Heart right ventricle (tissue), 16 donors: ENCODE measurements around the gene PPP1R7. TPM values are rescaled to one million over a fixed set of nuclear protein-coding genes. Genes with fewer than 3 reads are reported as not detected.

Source experiments
- ATAC-seq, 8 donors: fragments of 200-7000 bp; cut with Tn5 transposase; one replicate each; pipeline ENCODE4 v1.9.1; 2020; ENCODE audit warnings: mild to moderate bottlenecking in 8 of 8, moderate library complexity in 8 of 8, moderate number of reproducible peaks in 1 of 8
- DNase-seq, 2 donors: peaks; one replicate each; pipeline ENCODE4 v3.0.0-alpha.2; 2020
- H3K27ac ChIP-seq, 10 donors: fragments of 200-600 bp; sonication (generic) in 2 of 10; one replicate each; pipeline versions ENCODE4 v1.5.0 to v1.8.0; 2020 to 2022; ENCODE audit warnings: mild to moderate bottlenecking in 3 of 10
- H3K27me3 ChIP-seq, 7 donors: fragments of 200-600 bp; one replicate each; pipeline ENCODE4 v1.8.0; 2021 to 2022; ENCODE audit warnings: mild to moderate bottlenecking in 2 of 7
- H3K36me3 ChIP-seq, 9 donors: fragments of 200-600 bp; sonication (generic) in 1 of 9; one replicate each; pipeline versions ENCODE4 v1.5.0 to v1.8.0; 2020 to 2022; ENCODE audit warnings: mild to moderate bottlenecking in 2 of 9
- H3K4me1 ChIP-seq, 9 donors: fragments of 200-600 bp; sonication (generic) in 1 of 9; one replicate each; pipeline versions ENCODE4 v1.5.0 to v1.8.0; 2020 to 2022; ENCODE audit warnings: mild to moderate bottlenecking in 4 of 9
- H3K4me3 ChIP-seq, 10 donors: fragments of 200-600 bp; sonication (generic) in 2 of 10; one replicate each; pipeline versions ENCODE4 v1.5.0 to v1.8.0; 2020 to 2022; ENCODE audit warnings: mild to moderate bottlenecking in 7 of 10, moderate library complexity in 2 of 10
- H3K9me3 ChIP-seq, 11 donors: fragments of 200-600 bp in 10 of 11; sonication (generic) in 2 of 11; one replicate each; pipeline versions ENCODE4 v1.5.0 to v1.8.0; 2013 to 2022; ENCODE audit warnings: mild to moderate bottlenecking in 2 of 11, control low read depth in 1 of 11, moderate library complexity in 1 of 11
- WGBS, 2 donors: extraction: QIAGEN DNeasy Blood & Tissue Kit; methylation state at CpG; one replicate each; pipeline ENCODE4 v1.1.7; 2013; ENCODE audit warnings: inconsistent platforms in 1 of 2; 5-methylcytosine and 5-hydroxymethylcytosine counted together
- intact Hi-C, 10 donors: fragments of 100-400 bp; cut with DNase I; formaldehyde crosslinking; loops; one replicate each; pipeline versions ENCODE4 v1.11.1 to v1.14.2; 2022
- polyA plus RNA-seq, 2 donors: library from polyadenylated mRNA; stranded (reverse); fragments of 200-250 nt; gene quantifications; one replicate each; pipeline ENCODE4 v1.2.3, GENCODE V29; 2013
- total RNA-seq, 10 donors: library from RNA; stranded (reverse); fragmentation: NEBNext Ultra II Directional in 3 of 10; extraction: Animal tissue kit (Norgen Biotek cat#: 25700) in 3 of 10; gene quantifications; one replicate each; pipeline versions ENCODE4 v1.2.1 to v1.2.4, GENCODE V29; 2021 to 2023
- TF ChIP-seq, protein P1 (sequence below), 9 donors: fragments of 200-600 bp; sonication (generic) in 2 of 9; IDR thresholded peaks; one replicate each; pipeline versions ENCODE4 v1.5.0 to v1.8.0; 2021 to 2022; ENCODE audit warnings: antibody characterized with exemption in 9 of 9, mild to moderate bottlenecking in 5 of 9, moderate library complexity in 1 of 9
- donor health status: Arrhythmogenic right ventricular cardiomyopathy.
- donor health status: ischemic (EF 13 %, LVEDD 7.1; RV severe dilation, severe dysfunction).
- donor health status: healthy with polysubstance abuse.
- donor health status: DM: no; HTN: yes; CAD: no.
- donor health status: DM: no; HTN: no; CAD: no.
- donor health status: ischemic (EF 25% LVEDD 6.9; RV normal size, moderate dysfunction).
- donor health status: ischemic (EF 25% LVEDD 5.7; RV mildly dilated, moderate dysfunction).
- donor health status: healthy.
- donor health status: DM: yes; HTN: yes; CAD: no.
- donor health status: Ischemic cardiomyopathy.
- donor health status: ischemic (EF 35%, LVEDD 5.7; RV mildly dilated, moderate dysfunction).
- donor health status: nonischemic (EF 11% LVEDD 7.7; RV severe dilation, severe dysfunction).
- donor health status: DM: yes; HTN: yes; CAD: no.
- donor health status: PGD.
- donor health status: ischemic (EF 29% LVEDD 5.4; RV normal size, mild dysfunction).
- donor health status: nonischemic (EF 23%, LVEDD 6.1; RV moderate dilation, normal function).

Gene PPP1R7
- total and polyA plus RNA-seq, 12 donors, result 64.1 to 91.3 (median 77.3) TPM

DNA sequence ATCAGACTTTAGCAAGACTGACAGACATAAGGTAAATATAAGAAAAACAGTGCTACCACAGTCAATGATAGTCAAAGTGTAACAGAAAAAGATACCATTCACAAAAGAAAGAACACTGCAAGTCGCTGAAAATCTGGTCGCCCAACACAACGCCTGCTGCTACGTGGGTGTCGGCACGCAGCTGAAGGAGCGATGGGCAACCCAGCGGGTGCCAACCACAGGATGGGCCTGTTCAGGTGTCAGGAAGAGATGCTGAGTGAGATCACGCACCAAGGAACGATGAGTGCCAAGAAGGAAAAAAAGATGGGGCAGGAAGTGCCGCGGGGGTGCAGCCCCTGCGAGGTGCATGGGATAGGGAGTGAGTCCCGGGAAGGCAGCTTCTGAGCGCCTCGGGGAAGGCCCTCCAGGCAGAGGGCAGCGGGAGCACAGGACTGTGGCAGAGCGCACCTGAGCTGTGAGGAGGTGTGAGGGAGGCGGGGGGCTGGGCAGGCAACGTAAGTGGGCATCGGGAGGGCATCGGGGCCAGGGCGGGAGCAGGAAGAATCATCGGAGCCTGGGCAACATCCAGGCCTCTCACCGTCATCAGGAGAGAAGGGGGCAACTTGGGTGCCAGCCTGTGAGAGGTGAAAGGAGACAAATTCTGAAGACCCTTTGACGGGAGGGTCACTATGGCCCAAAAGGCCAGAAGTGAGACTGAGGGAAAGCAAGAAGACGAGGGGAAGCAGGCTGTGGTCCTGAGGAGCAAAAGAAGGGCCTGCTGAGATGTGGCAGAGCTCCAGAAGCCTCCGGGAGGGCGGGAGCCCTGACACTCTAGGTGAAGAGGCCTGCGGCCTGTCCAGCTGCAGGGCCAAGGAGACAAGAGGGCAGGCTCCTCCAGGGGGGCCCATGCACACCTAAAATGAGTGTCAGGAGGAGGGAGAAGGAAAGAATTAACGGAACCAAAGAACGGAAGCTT, 33.4 kb upstream of the PPP1R7 start:
- intact Hi-C loops, result no loop called here
- ATAC-seq, result no peak
- Histone ChIP-seq H3K4me1 (no peaks in the 10 kb centered on the region), H3K27ac (no peak overlapping the region), H3K36me3 (peaks cover 0 to 10% (median 0%) of the 10 kb centered on the region in 9 donors), H3K4me3 (no peak overlapping the region), H3K9me3 (peaks cover 0 to 8% (median 0%) of the 10 kb centered on the region in 11 donors), H3K27me3 (no peaks in the 10 kb centered on the region)
- WGBS, 2 donors, result 90 to 95% methylated on average over 32 of the region's 32 CpGs
- TF ChIP-seq, protein P1, sequence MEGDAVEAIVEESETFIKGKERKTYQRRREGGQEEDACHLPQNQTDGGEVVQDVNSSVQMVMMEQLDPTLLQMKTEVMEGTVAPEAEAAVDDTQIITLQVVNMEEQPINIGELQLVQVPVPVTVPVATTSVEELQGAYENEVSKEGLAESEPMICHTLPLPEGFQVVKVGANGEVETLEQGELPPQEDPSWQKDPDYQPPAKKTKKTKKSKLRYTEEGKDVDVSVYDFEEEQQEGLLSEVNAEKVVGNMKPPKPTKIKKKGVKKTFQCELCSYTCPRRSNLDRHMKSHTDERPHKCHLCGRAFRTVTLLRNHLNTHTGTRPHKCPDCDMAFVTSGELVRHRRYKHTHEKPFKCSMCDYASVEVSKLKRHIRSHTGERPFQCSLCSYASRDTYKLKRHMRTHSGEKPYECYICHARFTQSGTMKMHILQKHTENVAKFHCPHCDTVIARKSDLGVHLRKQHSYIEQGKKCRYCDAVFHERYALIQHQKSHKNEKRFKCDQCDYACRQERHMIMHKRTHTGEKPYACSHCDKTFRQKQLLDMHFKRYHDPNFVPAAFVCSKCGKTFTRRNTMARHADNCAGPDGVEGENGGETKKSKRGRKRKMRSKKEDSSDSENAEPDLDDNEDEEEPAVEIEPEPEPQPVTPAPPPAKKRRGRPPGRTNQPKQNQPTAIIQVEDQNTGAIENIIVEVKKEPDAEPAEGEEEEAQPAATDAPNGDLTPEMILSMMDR (IDR thresholded peaks at IDR 0.05), result no peak
- no peak for DNase-seq

DNA sequence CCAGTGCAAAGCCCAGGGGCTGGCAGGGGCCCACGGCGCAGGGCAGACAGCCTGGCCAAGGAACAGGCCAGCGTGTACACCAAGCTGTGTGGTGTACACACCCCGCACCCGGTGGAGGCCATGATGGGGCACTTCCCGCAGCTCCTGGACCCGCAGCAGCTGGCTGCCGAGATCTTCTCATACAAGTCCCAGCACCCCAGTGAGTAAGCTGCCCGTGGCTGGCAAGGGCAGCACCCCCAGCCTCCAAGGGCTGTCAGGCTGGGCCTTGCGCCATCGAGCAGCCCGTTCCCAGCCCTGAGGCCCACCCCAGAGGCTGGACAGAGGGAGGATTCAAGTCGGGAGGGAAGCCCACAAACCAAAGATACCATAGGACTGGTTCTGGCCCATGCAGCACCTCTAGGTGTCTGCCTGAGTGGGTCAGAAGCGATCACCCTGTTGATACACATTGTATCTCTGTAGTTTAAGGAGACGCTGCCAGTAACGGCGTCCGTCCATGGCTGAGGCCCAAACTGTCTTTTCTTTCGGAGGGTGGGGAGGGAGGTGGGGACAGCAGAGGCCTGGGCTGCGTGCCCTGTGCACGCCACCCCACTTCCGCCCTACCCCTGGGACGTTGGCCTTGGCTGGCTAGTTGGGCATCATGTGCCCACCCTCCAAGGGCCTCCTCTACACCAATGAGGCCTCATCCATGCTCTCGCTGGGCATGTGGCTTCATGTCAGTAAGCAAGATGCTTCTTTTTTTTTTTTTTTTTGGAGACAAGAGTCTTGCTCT, 31.3 kb upstream of the PPP1R7 start:
- no peak for ATAC-seq
- WGBS, 2 donors, result 93 to 94% methylated on average over 24 of the region's 24 CpGs
- intact Hi-C loops, result no loop called here

DNA sequence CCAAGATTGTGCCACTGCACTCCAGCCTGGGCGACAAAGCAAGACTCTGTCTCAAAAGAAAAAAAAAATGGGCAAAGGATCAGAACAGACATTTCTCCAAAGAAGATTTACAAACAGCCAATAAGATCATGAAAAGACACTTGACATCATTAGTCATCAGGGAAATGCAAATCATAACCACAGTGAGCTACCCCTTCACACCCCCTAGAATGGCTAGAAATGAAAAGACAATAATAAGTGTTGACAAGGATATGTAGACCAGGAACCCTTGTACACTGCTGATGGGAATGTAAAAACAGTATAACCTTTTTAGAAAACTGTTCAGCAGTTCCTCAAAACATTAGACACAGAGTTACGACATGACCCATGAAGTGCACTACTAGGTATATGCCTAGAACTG, 29.8 kb upstream of the PPP1R7 start:
- intact Hi-C loops, result no loop called here
- ATAC-seq (no peak), DNase-seq (no peak)
- Histone ChIP-seq H3K27ac (no peak overlapping the region), H3K4me1 (no peaks in the 10 kb centered on the region), H3K36me3 (peaks cover 0 to 4% (median 0%) of the 10 kb centered on the region in 9 donors), H3K4me3 (no peak overlapping the region), H3K27me3 (no peaks in the 10 kb centered on the region), H3K9me3 (peaks cover 0 to 8% (median 0%) of the 10 kb centered on the region in 11 donors)
- TF ChIP-seq, protein P1 (IDR thresholded peaks at IDR 0.05), result no peak
- 99 to 100% methylated on average over 2 of the region's 2 CpGs for WGBS, 2 donors

More for the DNA sequence above, 31.3 kb upstream of the PPP1R7 start:
- Histone ChIP-seq H3K9me3 (peaks cover 0 to 8% (median 0%) of the 10 kb centered on the region in 11 donors), H3K4me3 (no peak overlapping the region), H3K27me3 (no peaks in the 10 kb centered on the region), H3K4me1 (no peaks in the 10 kb centered on the region), H3K27ac (no peak overlapping the region), H3K36me3 (peaks cover 0 to 10% (median 0%) of the 10 kb centered on the region in 9 donors)
- no peak for DNase-seq
- TF ChIP-seq, protein P1 (IDR thresholded peaks at IDR 0.05), result no peak

- Histone ChIP-seq H3K27me3 (no peaks in the 10 kb centered on the region), H3K4me1 (no peaks in the 10 kb centered on the region), H3K27ac (no peak overlapping the region), H3K9me3 (peaks cover 0 to 8% (median 0%) of the 10 kb centered on the region in 11 donors), H3K36me3 (peaks cover 0 to 4% (median 0%) of the 10 kb centered on the region in 9 donors), H3K4me3 (no peak overlapping the region)
- intact Hi-C loops, result no loop called here
- 93 to 94% methylated on average over 5 of the region's 5 CpGs for WGBS, 2 donors
- DNase-seq, result no peak
- ATAC-seq, result no peak
- TF ChIP-seq, protein P1 (IDR thresholded peaks at IDR 0.05), result no peak
These were observed 29.3 kb upstream of the PPP1R7 start for GRCh38 chr2:241121008-241121407.
